Measurements from ENCODE around the gene ENG.

ENG gene

DNA sequence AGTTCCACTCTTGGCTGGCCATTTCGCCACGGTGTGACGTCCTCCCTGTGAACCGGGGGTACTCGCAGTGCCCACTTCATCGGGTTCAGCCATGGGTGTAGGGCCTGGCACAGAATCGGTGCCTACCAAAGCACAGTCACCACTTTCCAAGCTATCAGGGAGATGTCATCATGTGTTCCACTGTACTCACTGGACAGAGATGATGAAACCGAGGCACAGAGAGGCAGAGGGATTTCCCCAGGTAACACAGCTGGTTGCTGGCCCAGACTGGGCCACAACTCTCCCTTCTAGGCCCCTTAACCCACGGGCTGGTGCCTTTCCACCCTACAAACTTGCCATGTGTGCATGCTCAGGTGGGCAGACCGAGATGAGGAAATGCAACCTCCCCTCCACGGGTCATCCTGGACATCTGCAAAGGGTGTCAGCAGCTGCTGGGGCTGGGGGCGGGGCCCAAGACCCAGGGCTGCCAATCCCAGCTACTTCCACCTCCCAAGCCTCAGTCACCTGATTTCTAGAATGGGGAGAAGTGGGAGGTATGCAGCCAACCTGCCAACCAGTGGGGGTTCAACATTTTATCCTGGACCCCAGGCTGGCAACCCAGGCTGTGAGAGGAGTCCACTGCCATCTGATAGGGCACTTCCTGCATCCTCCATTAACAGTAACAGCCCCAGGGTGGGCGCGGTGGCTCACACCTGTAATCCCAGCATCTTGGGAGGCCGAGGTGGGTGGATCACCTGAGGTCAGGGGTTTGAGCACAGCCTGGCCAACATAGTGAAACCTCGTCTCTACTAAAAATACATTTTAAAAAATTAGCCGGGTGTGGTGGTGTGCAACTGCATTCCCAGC lies 75.1 kb downstream of the ENG start:
- no peak for TF ChIP-seq EZH2phosphoT487 (conservative IDR thresholded peaks at IDR 0.05; ENCODE audit: low read length)
- TF ChIP-seq CTCF (IDR thresholded peaks at IDR 0.05; ENCODE audit: insufficient read depth, low read length, poor library complexity, severe bottlenecking) = no peak
- H3F3A ChIP-seq (ENCODE audit: insufficient read depth) = peaks cover 48% of the 10 kb centered on the region
- H3K9ac ChIP-seq (ENCODE audit: low read length) = peak overlapping the region; percentile 89
- no peak overlapping the region for H2AFZ ChIP-seq (ENCODE audit: low read depth, low read length, severe bottlenecking)
- no peaks in the 10 kb centered on the region for H3K9me3 ChIP-seq (ENCODE audit: insufficient read depth, low read length)
- H3K79me2 ChIP-seq (ENCODE audit: insufficient read depth, low read length) = peaks cover 13% of the 10 kb centered on the region
- no peaks in the 10 kb centered on the region for H3K27me3 ChIP-seq (ENCODE audit: low read length)
- H3K9me2 ChIP-seq (replicated peaks; ENCODE audit: insufficient read depth, low read length) = no peaks in the 10 kb centered on the region
- H3K27ac ChIP-seq (ENCODE audit: low read depth, low read length) = peak overlapping the region; percentile 96
- peak overlapping the region; percentile 80 for H3K4me3 ChIP-seq (ENCODE audit: insufficient read depth, low read length, poor library complexity, severe bottlenecking)
- peak overlapping the region; percentile 90 for H3K4me2 ChIP-seq (ENCODE audit: low read depth, low read length, poor library complexity, severe bottlenecking)
- no peaks in the 10 kb centered on the region for H4K20me1 ChIP-seq (ENCODE audit: low read depth, low read length)
- no peaks in the 10 kb centered on the region for H3K36me3 ChIP-seq (ENCODE audit: low read length)

- H4K20me1 ChIP-seq (ENCODE audit: low read depth, low read length) = no peaks in the 10 kb centered on the region
- H3K4me2 ChIP-seq (ENCODE audit: low read depth, low read length, poor library complexity, severe bottlenecking) = peak within 1 kb of the TSS; percentile 90
- no peaks in the 10 kb centered on the region for H3K36me3 ChIP-seq (ENCODE audit: low read length)
- no peaks in the 10 kb centered on the region for H3K9me3 ChIP-seq (ENCODE audit: insufficient read depth, low read length)
- peak within 1 kb of the TSS; percentile 89 for H3K9ac ChIP-seq (ENCODE audit: low read length)
- H3F3A ChIP-seq (ENCODE audit: insufficient read depth) = peaks cover 46% of the 10 kb centered on the region
- H3K9me2 ChIP-seq (replicated peaks; ENCODE audit: insufficient read depth, low read length) = no peaks in the 10 kb centered on the region
- H3K79me2 ChIP-seq (ENCODE audit: insufficient read depth, low read length) = peaks cover 13% of the 10 kb centered on the region
- no peaks in the 10 kb centered on the region for H3K27me3 ChIP-seq (ENCODE audit: low read length)
- H3K27ac ChIP-seq (ENCODE audit: low read depth, low read length) = peak within 1 kb of the TSS; percentile 96
- H2AFZ ChIP-seq (ENCODE audit: low read depth, low read length, severe bottlenecking) = no peak within 1 kb of the TSS
- H3K4me3 ChIP-seq (ENCODE audit: insufficient read depth, low read length, poor library complexity, severe bottlenecking) = peak within 1 kb of the TSS; percentile 80
- TF ChIP-seq EZH2phosphoT487 (conservative IDR thresholded peaks at IDR 0.05; ENCODE audit: low read length) (no peak), CTCF (IDR thresholded peaks at IDR 0.05; ENCODE audit: insufficient read depth, low read length, poor library complexity, severe bottlenecking) (no peak)
Observed at GRCh38 chr9:127778280-127779135, 76.0 kb downstream of the ENG start, which contains the start of gene SH2D3C. Gene SH2D3C (minus strand): TSS chr9:127778666. CDS start chr9:127778627, 39 bp downstream.

- Histone ChIP-seq H3K4me2 (ENCODE audit: low read depth, low read length, poor library complexity, severe bottlenecking) (peak overlapping the region; percentile 90), H3K9me3 (ENCODE audit: insufficient read depth, low read length) (no peaks in the 10 kb centered on the region), H3K9ac (ENCODE audit: low read length) (peak overlapping the region; percentile 89), H3K4me3 (ENCODE audit: insufficient read depth, low read length, poor library complexity, severe bottlenecking) (peak overlapping the region; percentile 80), H3K27ac (ENCODE audit: low read depth, low read length) (peak overlapping the region; percentile 96), H3K79me2 (ENCODE audit: insufficient read depth, low read length) (peaks cover 13% of the 10 kb centered on the region), H4K20me1 (ENCODE audit: low read depth, low read length) (no peaks in the 10 kb centered on the region), H3K27me3 (ENCODE audit: low read length) (no peaks in the 10 kb centered on the region), H2AFZ (ENCODE audit: low read depth, low read length, severe bottlenecking) (no peak overlapping the region), H3F3A (ENCODE audit: insufficient read depth) (peaks cover 41% of the 10 kb centered on the region), H3K36me3 (ENCODE audit: low read length) (no peaks in the 10 kb centered on the region), H3K9me2 (replicated peaks; ENCODE audit: insufficient read depth, low read length) (no peaks in the 10 kb centered on the region)
- TF ChIP-seq CTCF (IDR thresholded peaks at IDR 0.05; ENCODE audit: insufficient read depth, low read length, poor library complexity, severe bottlenecking) = no peak
- no peak for TF ChIP-seq EZH2phosphoT487 (conservative IDR thresholded peaks at IDR 0.05; ENCODE audit: low read length)
Observed at GRCh38 chr9:127777368-127777980, 77.0 kb downstream of the ENG start.

Measured in SU-DHL-6 (cell line).